K562 (cell line): Measurements from ENCODE around the gene ROBO1. TPM values are rescaled to one million over a fixed set of nuclear protein-coding genes. Genes with fewer than 3 reads are reported as not detected.

ENCODE experiments used
- ATAC-seq: fragments of 200-7000 bp; cut with Tn5 transposase; 3 replicates; pipeline ENCODE4 v1.9.1; 2020; ENCODE audit warnings: moderate library complexity
- BruUV-seq: library from RNA; stranded (reverse); fragments of 400-500 nt; replicated peaks from 2 replicates; lab custom pipeline; 2021; lab: Mats Ljungman, UMichigan
- CTCF ChIA-PET: fragments of 300-600 bp; formaldehyde crosslinking; extraction: SDS; loops from one replicate; lab custom pipeline; 2021; ENCODE audit warnings: low intra/inter-chr PET ratio; lab: Yijun Ruan, JAX
- POLR2A ChIA-PET: fragments of 300-600, 350-650 bp; sonication (Branson Sonifier 250); formaldehyde crosslinking; extraction: SDS; loops from one replicate; lab custom pipeline; 2021; ENCODE audit warnings: antibody characterized with exemption, inconsistent platforms; lab: Yijun Ruan, JAX
- DNase-seq, 4 experiments: peaks; one replicate each; pipeline versions ENCODE4 v3.0.0 to v3.0.0-alpha.2; 2011 to 2018; ENCODE audit warnings: low spot score in 3 of 4, mixed read lengths in 3 of 4; ENCODE audit errors: extremely low read depth in 1 of 4
- FAIRE-seq: peaks from 2 replicates; lab custom pipeline; 2011; peaks lifted over from hg19 to GRCh38; lab: Jason Lieb, UNC
- H2AFZ ChIP-seq: 2 replicates; pipeline ENCODE4 v1.6.0; 2011; ENCODE audit warnings: low read depth, low read length, control low read depth, inconsistent platforms
- H3K27ac ChIP-seq: fragments of 200-600 bp; 3 replicates; pipeline ENCODE4 v1.8.0; 2011; ENCODE audit warnings: low read depth, mild to moderate bottlenecking, control low read depth, inconsistent platforms, low read length, moderate library complexity, mixed read lengths; ENCODE audit errors: extremely low read depth
- H3K27me3 ChIP-seq, 2 experiments: fragments of 300-600 bp in 1 of 2; 2 replicates in 1 of 2; 3 replicates in 1 of 2; pipeline versions ENCODE4 v1.6.0 to v1.8.0; 2011; ENCODE audit warnings: inconsistent platforms in 2 of 2, low read length in 2 of 2, mild to moderate bottlenecking in 1 of 2, mixed read lengths in 1 of 2, moderate library complexity in 1 of 2; ENCODE audit not compliant: control insufficient read depth in 2 of 2, insufficient read depth in 2 of 2
- H3K36me3 ChIP-seq: fragments of 300-600 bp; 3 replicates; pipeline ENCODE4 v1.8.0; 2011; ENCODE audit warnings: mild to moderate bottlenecking, low read length, inconsistent platforms; ENCODE audit not compliant: control insufficient read depth, insufficient read depth
- H3K4me1 ChIP-seq, 2 experiments: fragments of 200-600 bp in 1 of 2; replicated peaks in 1 of 2; 2 replicates in 1 of 2; 3 replicates in 1 of 2; pipeline versions ENCODE4 v1.5.1 to v1.8.0; 2011; ENCODE audit warnings: inconsistent platforms in 2 of 2, low read length in 2 of 2, mild to moderate bottlenecking in 1 of 2, mixed read lengths in 1 of 2, moderate library complexity in 1 of 2; ENCODE audit not compliant: control insufficient read depth in 2 of 2, insufficient read depth in 2 of 2
- H3K4me2 ChIP-seq: 2 replicates; pipeline ENCODE4 v1.6.1; 2011; ENCODE audit warnings: low read length, control low read depth, inconsistent platforms, mixed read lengths; ENCODE audit not compliant: insufficient read depth
- H3K4me3 ChIP-seq: fragments of 200-600 bp; sonication (generic), shearing (Covaris generic); 2 replicates; pipeline ENCODE4 v1.5.1; 2016; ENCODE audit warnings: control low read depth, inconsistent platforms
- H3K79me2 ChIP-seq: fragments of 200-600 bp; 3 replicates; pipeline ENCODE4 v1.8.0; 2011; ENCODE audit warnings: low read length, inconsistent platforms; ENCODE audit not compliant: control insufficient read depth, insufficient read depth
- H3K9ac ChIP-seq, 2 experiments: 2 replicates each; pipeline versions ENCODE4 v1.6.0 to v1.6.1; 2011; ENCODE audit warnings: low read depth in 2 of 2, low read length in 2 of 2, control low read depth in 1 of 2, inconsistent platforms in 1 of 2, mild to moderate bottlenecking in 1 of 2, mixed read lengths in 1 of 2; ENCODE audit not compliant: insufficient read depth in 1 of 2
- H3K9me1 ChIP-seq: one replicate; pipeline ENCODE4 v1.6.0; 2011; ENCODE audit warnings: inconsistent platforms, mild to moderate bottlenecking, low read length, moderate library complexity; ENCODE audit not compliant: control insufficient read depth, insufficient read depth
- H3K9me3 ChIP-seq: replicated peaks from 2 replicates; pipeline ENCODE4 v1.5.1; 2011; ENCODE audit warnings: low read depth, low read length, inconsistent platforms; ENCODE audit not compliant: control insufficient read depth, insufficient read depth
- H4K20me1 ChIP-seq: replicated peaks from 2 replicates; pipeline ENCODE4 v1.6.1; 2011; ENCODE audit warnings: low read length, inconsistent platforms, mixed read lengths; ENCODE audit not compliant: control insufficient read depth, insufficient read depth
- ELF2 ChIP-seq: fragments of 250-450 bp; sonication (Bioruptor Pico); IDR thresholded peaks from 2 replicates; pipeline ENCODE4 v1.5.0; 2021; ENCODE audit warnings: mild to moderate bottlenecking
- ESRRB ChIP-seq: fragments of 250-450 bp; sonication (Bioruptor Pico); IDR thresholded peaks from 2 replicates; pipeline ENCODE4 v1.5.0; 2020; ENCODE audit warnings: mild to moderate bottlenecking, moderate library complexity, borderline replicate concordance
- FOXJ2 ChIP-seq: fragments of 200-800 bp; sonication (Bioruptor generic); IDR thresholded peaks from 2 replicates; pipeline ENCODE4 v1.6.1; 2016; ENCODE audit warnings: missing genetic modification characterization, missing compliant biosample characterization
- NELFE ChIP-seq: IDR thresholded peaks from 2 replicates; pipeline ENCODE4 v1.6.1; 2011; ENCODE audit warnings: mild to moderate bottlenecking; ENCODE audit not compliant: insufficient read depth, insufficient read length
- SMARCC2 ChIP-seq: fragments of 450-650 bp; IDR thresholded peaks from 2 replicates; pipeline ENCODE4 v1.6.1; 2017; ENCODE audit warnings: antibody characterized with exemption, moderate library complexity, mild to moderate bottlenecking, low read depth
- TBL1XR1 ChIP-seq, 2 experiments: IDR thresholded peaks; 2 replicates each; pipeline ENCODE4 v1.6.1; 2012; ENCODE audit warnings: improper control_type of control experiment in 2 of 2, low read length in 2 of 2, mild to moderate bottlenecking in 1 of 2
- ZNF778 ChIP-seq: fragments of 450-650 bp; formaldehyde crosslinking; IDR thresholded peaks from 2 replicates; pipeline ENCODE4 v1.4.0; 2020; ENCODE audit warnings: mild to moderate bottlenecking, moderate library complexity
- WGBS: fragments of 100-300 bp; shearing (Covaris generic); methylation state at CpG from one replicate; pipeline ENCODE4 v1.1.6; 2016; ENCODE audit warnings: low coverage, mixed read lengths; ENCODE audit not compliant: insufficient coverage; ENCODE audit errors: missing lambda C conversion rate; 5-methylcytosine and 5-hydroxymethylcytosine counted together
- in situ Hi-C: fragments of 300-500 bp; cut with MboI; formaldehyde crosslinking; loops from 4 replicates; pipeline ENCODE4 v1.15.0; 2018; ENCODE audit warnings: inconsistent platforms, mixed read lengths
- intact Hi-C: fragments of 100-400 bp; cut with micrococcal nuclease; formaldehyde crosslinking; loops from 2 replicates; pipeline ENCODE4 v1.14.2; 2022
- polyA plus RNA-seq, 8 experiments: library from polyadenylated mRNA; depleted of rRNA in 4 of 8; stranded (reverse) in 5 of 8; unstranded in 3 of 8; fragments of >200 nt; fragmentation: Nextera tagmentation in 2 of 8; fragmentation: Illumina TruSeq in 1 of 8; extraction: Ambion mirVana in 2 of 8; extraction: Trizol in 1 of 8; gene quantifications; 2 replicates each; pipeline versions ENCODE4 v1.2.1 to v1.2.3, GENCODE V29; 2011 to 2014; ENCODE audit warnings: inconsistent platforms in 1 of 8, missing spikeins in 1 of 8
- total RNA-seq, 7 experiments: library from RNA; depleted of rRNA in 6 of 7; stranded (reverse); fragments of >200 nt in 6 of 7; fragmentation: Illumina TruSeq in 2 of 7; extraction: Trizol in 2 of 7; gene quantifications; 2 replicates each; pipeline versions ENCODE4 v1.2.1 to v1.2.3, GENCODE V29; 2011 to 2021; ENCODE audit warnings: low replicate concordance in 1 of 7
- TF ChIP-seq, protein P1 (sequence below): fragments of 250-450 bp; sonication (Bioruptor Pico); IDR thresholded peaks from 2 replicates; pipeline ENCODE4 v1.5.0; 2021; ENCODE audit warnings: mild to moderate bottlenecking, moderate library complexity

The ROBO1 gene
- total and polyA plus RNA-seq, 9 of the 15 experiments (the other 6 are each of a cell fraction or from before 2014, with no cell fraction given), result 0.01 to 0.53 (median 0.17) TPM; not detected in 5

DNA sequence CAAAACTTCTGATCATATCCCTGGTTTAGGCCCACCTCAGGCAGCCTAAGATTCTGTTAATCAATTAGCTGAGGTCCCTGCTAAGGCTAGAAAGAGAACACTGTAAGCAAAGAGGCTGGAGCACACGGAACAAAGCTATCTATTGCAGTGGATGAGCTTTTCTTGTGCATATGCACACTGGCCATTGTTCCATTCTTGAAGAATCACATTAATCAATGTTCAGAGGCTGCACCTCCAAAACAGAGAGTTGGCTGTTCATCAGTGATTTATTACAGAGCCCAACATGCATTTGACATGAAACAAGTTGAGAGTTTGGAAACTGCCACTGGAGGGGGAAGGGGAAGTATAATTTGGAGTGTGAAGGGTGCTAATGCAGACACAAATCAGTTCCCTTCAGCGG lies 873.0 kb downstream of the ROBO1 start (continued):
- TF ChIP-seq FOXJ2 (tag), result no peak
- no peak for TF ChIP-seq NELFE
- no peak for TF ChIP-seq ZNF778 (CRISPR knock-in tag)

DNA sequence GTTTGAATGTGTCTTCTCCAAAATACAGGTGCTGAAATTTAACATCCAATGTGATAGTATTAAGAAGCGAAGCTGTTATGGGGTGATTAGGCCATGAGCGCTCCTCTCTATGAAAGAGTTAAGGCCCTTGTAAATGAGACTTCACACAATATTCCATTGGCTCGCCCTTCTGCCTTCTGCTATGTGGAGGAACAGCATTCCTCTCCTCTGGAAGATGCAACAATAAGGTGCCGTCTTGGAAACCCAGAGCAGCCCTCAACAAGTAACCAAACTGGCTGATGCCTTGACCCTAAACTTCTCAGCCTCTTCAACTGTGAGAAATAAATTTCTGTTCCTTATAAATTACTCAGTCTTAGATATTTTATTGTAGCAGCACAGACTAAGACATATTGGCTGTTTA lies 874.6 kb downstream of the ROBO1 start:
- intact Hi-C loops, result no loop called here
- Histone ChIP-seq H3K79me2 (no peaks in the 10 kb centered on the region), H3K9me1 (no peaks in the 10 kb centered on the region), H3K4me1 (no peaks in the 10 kb centered on the region), H3K4me2 (no peak overlapping the region), H2AFZ (no peak overlapping the region), H3K9me3 (no peaks in the 10 kb centered on the region), H3K27me3 (no peaks in the 10 kb centered on the region), H3K9ac (no peak overlapping the region), H3K36me3 (no peaks in the 10 kb centered on the region), H3K4me3 (no peak overlapping the region), H3K27ac (no peak overlapping the region), H4K20me1 (no peaks in the 10 kb centered on the region)
- ATAC-seq (no peak), DNase-seq (no peak), FAIRE-seq (no peak)
- in situ Hi-C loops, result no loop called here
- POLR2A ChIA-PET, result no interaction called here
- no TSS peak for BruUV-seq
- 6% methylated on average over 2 of the region's 4 CpGs for WGBS
- CTCF ChIA-PET, result no interaction called here
- TF ChIP-seq ESRRB (CRISPR knock-in tag) (no peak), TBL1XR1 (IDR thresholded peaks at IDR 0.05; ENCODE audit: low read length in 2 of 2) (no peak), SMARCC2 (no peak), ELF2 (CRISPR knock-in tag) (no peak)
- TF ChIP-seq, protein P1, sequence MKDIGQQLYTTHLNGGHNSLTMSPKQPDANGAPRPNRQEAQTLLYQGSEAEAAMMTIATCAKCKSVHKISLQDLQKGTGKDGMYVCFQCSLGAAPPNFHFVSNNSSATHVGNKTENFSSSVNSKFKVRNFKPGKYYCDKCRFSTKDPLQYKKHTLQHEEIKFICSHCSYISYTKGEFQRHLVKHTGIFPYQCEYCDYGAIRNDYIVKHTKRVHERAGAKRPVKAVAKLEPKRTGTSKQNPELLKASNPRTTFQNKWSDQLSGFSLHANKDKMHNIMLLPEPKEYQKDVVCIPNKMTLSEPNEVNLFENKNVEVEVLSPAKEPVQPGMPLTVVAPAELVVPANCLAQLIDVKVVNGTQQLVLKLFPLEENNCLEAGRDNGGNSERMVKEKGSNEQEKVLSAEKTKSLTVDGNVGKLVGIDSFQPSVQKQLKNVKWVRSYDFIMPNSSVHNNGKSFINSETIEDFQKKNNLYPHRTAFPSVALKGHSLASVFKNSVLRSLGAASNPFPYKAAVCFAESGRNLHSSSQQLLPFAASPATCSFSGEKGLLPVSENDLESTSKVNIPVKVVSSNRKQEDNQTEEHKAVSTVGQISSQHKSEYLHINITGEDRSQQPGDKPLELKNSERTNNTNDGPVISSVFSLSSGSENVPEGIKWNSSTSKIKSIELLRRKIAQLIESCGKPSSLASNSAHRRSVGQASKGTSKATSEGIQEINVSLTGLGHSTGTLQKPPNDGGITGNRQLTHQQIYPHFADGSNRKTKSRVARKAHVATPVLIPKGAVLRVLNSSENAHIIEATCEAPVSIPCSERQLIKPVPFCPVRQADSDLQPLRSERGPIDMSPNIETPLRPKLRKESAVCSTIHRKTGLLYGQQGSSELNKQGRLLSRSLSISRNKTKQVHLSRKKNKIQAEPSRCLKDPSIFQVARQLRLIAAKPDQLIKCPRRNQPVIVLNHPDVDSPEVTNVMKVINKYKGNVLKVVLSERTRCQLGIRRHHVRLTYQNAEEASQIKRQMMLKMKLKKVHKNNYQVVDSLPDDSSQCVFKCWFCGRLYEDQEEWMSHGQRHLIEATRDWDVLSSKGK (CRISPR knock-in tag), result no peak
